Activated CD8-positive, alpha-beta T cell treated with anti-CD3 and anti-CD28 coated beads for 36 hours (primary cell): ENCODE data around the gene ARHGAP22. TPM values are rescaled to one million over a fixed set of nuclear protein-coding genes. Genes with fewer than 3 reads are reported as not detected.
A peak's percentile ranks its signal among the peaks of the same experiment; 100 is the strongest.

Experiments used
- ATAC-seq: fragments of 200-7000 bp; cut with Tn5 transposase; one replicate; pipeline ENCODE4 v1.10.0; 2021; ENCODE audit warnings: mild to moderate bottlenecking, moderate library complexity
- CTCF ChIA-PET: fragments of 350-600 bp; sonication (Branson Sonifier 250); formaldehyde crosslinking; loops from one replicate; lab custom pipeline; 2021; ENCODE audit warnings: antibody characterized with exemption; lab: Charles Lee
- POLR2A ChIA-PET: fragments of 350-600 bp; sonication (Branson Sonifier 250); formaldehyde crosslinking; loops from one replicate; lab custom pipeline; 2021; ENCODE audit warnings: antibody characterized with exemption; lab: Charles Lee
- DNase-seq: peaks from one replicate; pipeline ENCODE4 v3.0.0-alpha.2; 2020
- H3K27ac Mint-ChIP-seq: one replicate; pipeline ENCODE4 v1.8.0; 2021; ENCODE audit warnings: mild to moderate bottlenecking, mixed read lengths
- H3K27me3 Mint-ChIP-seq: one replicate; pipeline ENCODE4 v1.8.0; 2021; ENCODE audit warnings: mixed read lengths
- H3K36me3 Mint-ChIP-seq: one replicate; pipeline ENCODE4 v1.8.0; 2021; ENCODE audit warnings: low read depth, mixed read lengths
- H3K4me1 Mint-ChIP-seq: one replicate; pipeline ENCODE4 v1.8.0; 2021; ENCODE audit warnings: low read depth, mixed read lengths
- H3K4me3 Mint-ChIP-seq: one replicate; pipeline ENCODE4 v1.8.0; 2021; ENCODE audit warnings: mild to moderate bottlenecking, moderate library complexity, mixed read lengths
- H3K9me3 Mint-ChIP-seq: one replicate; pipeline ENCODE4 v1.8.0; 2021; ENCODE audit warnings: mixed read lengths
- intact Hi-C: fragments of 100-400 bp; cut with micrococcal nuclease; formaldehyde crosslinking; loops from one replicate; pipeline ENCODE4 v1.10.0; 2022
- total RNA-seq, 2 experiments: library from RNA; stranded (reverse); gene quantifications; one replicate each; pipeline ENCODE4 v1.2.3, GENCODE V29; 2021
- TF ChIP-seq, protein P1 (sequence below): fragments of 200-600 bp; IDR thresholded peaks from one replicate; pipeline ENCODE4 v1.8.0; 2022; ENCODE audit warnings: antibody characterized with exemption, mild to moderate bottlenecking

The ARHGAP22 gene
- total RNA-seq, 2 experiments from 2014 or later = not detected

DNA sequence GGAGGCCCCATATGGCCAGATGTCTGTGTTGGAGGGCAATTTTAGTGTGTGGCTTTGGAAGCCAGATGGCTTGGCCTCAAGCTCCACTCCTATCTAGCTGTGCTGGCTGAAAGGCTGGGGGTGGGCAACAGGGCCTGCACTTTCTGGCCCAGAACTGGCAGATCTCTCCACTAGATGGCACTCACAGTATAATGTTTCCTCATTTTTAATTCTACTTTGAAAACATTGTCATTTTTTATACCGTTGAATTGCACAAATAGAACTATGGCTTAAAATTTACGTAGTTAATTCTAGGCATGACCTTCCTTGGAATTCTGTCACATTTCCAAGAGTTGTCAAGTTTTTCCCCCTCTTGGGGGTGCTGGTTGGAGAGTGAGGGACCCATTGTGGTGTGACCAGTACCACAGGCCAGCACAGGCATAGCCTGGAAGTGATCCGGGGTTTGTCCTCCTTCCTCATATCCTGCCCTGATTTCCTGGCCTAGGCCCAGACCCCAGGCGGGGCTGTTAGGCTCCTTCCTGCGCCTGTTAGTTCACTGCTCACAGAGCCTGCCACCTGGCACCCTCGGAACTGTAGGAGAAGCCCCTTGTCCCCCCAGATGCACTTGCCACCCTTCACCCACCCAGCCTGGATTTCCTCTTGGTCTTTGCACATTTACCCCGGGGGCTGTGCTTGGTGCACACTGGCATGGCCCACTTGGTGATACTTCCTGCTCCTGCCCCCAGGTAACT is 52.8 kb downstream of the ARHGAP22 start:
- no peak overlapping the region for H3K27ac Mint-ChIP-seq
- H3K36me3 Mint-ChIP-seq = no peaks in the 10 kb centered on the region
- ChIA-PET POLR2A (no interaction called here), CTCF (interaction anchor here (0.6 to 8.5 kb wide), 6 partner anchors 14 to 189 kb away, joined by 3 to 86 read pairs (median 3); no protein-coding TSS in a partner anchor)
- ATAC-seq = no peak
- TF ChIP-seq, protein P1, sequence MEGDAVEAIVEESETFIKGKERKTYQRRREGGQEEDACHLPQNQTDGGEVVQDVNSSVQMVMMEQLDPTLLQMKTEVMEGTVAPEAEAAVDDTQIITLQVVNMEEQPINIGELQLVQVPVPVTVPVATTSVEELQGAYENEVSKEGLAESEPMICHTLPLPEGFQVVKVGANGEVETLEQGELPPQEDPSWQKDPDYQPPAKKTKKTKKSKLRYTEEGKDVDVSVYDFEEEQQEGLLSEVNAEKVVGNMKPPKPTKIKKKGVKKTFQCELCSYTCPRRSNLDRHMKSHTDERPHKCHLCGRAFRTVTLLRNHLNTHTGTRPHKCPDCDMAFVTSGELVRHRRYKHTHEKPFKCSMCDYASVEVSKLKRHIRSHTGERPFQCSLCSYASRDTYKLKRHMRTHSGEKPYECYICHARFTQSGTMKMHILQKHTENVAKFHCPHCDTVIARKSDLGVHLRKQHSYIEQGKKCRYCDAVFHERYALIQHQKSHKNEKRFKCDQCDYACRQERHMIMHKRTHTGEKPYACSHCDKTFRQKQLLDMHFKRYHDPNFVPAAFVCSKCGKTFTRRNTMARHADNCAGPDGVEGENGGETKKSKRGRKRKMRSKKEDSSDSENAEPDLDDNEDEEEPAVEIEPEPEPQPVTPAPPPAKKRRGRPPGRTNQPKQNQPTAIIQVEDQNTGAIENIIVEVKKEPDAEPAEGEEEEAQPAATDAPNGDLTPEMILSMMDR = peak; percentile 70
- no peaks in the 10 kb centered on the region for H3K27me3 Mint-ChIP-seq
- DNase-seq = peak; percentile 54
- H3K4me3 Mint-ChIP-seq = no peak overlapping the region
- intact Hi-C loops = loop anchor here (2.0 kb wide), 1 partner anchor 105 kb away; no protein-coding TSS in a partner anchor
- no peaks in the 10 kb centered on the region for H3K9me3 Mint-ChIP-seq
- H3K4me1 Mint-ChIP-seq = no peaks in the 10 kb centered on the region

DNA sequence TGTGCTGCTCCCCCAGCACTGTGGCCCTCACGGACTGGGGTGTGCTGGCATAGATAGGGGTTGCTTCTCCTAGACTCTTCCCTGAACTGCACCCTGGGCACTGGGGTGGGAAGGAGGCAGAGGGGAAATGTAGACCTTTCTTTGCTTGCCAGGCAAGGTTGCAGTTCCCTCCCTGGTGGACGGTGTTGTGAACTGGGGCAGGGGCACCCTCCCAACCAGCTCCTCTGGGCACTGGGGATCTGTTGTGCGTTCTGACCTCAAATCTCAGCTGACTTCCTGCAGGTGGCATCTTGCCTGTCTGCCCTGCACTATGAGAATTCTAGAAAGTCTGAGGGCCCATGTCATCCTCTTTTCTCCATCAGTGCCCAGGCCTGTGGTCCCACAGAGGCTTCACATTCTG is 53.9 kb downstream of the ARHGAP22 start:
- H3K27me3 Mint-ChIP-seq = no peaks in the 10 kb centered on the region
- no peak overlapping the region for H3K4me3 Mint-ChIP-seq
- POLR2A ChIA-PET = no interaction called here
- H3K4me1 Mint-ChIP-seq = no peaks in the 10 kb centered on the region
- H3K36me3 Mint-ChIP-seq = no peaks in the 10 kb centered on the region
- CTCF ChIA-PET = interaction anchor here (2.4 to 8.5 kb wide), 2 partner anchors 106 to 188 kb away, joined by 7 to 86 read pairs; no protein-coding TSS in a partner anchor
- TF ChIP-seq, protein P1 = no peak
- H3K27ac Mint-ChIP-seq = no peak overlapping the region
- ATAC-seq = no peak
- H3K9me3 Mint-ChIP-seq = no peaks in the 10 kb centered on the region
- intact Hi-C loops = no loop called here
- DNase-seq = no peak

DNA sequence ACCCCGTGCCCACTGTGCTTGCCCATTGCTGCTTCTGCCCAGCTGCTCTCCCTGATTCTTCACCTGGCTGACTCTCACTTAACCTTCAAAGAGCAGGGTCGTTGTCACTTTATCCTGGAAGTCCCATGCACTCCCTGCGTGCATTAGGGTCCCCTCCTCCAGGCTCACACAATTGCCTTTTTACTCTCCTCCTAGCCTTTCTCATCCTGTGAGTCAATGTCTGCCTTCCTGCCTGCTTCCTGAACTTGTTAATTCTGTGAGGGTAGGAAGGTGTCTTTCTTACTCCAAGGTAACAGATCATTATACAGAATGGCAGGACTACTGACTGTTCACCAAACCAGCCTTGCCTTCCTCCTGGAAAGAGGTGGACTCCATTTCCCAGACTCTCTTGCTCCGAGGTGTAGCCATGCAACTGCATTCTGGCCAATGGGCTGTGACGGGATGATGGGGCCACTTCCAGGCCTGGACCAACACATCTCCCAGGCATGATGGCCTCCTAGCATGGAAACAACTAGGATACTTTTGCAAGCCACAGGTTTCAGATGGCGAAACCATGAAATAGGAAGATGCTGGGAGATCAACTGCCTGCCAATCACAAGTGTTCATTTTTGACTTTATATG is 54.7 kb downstream of the ARHGAP22 start:
- Mint-ChIP-seq H3K9me3 (no peaks in the 10 kb centered on the region), H3K4me1 (no peaks in the 10 kb centered on the region), H3K4me3 (no peak overlapping the region), H3K27me3 (no peaks in the 10 kb centered on the region), H3K36me3 (no peaks in the 10 kb centered on the region), H3K27ac (no peak overlapping the region)
- intact Hi-C loops = no loop called here
- POLR2A ChIA-PET = no interaction called here
- DNase-seq = no peak
- no peak for ATAC-seq
- TF ChIP-seq, protein P1 = no peak
- CTCF ChIA-PET = interaction anchor here (8.5 kb wide), 1 partner anchor 107 kb away, joined by 86 read pairs; no protein-coding TSS in a partner anchor

DNA sequence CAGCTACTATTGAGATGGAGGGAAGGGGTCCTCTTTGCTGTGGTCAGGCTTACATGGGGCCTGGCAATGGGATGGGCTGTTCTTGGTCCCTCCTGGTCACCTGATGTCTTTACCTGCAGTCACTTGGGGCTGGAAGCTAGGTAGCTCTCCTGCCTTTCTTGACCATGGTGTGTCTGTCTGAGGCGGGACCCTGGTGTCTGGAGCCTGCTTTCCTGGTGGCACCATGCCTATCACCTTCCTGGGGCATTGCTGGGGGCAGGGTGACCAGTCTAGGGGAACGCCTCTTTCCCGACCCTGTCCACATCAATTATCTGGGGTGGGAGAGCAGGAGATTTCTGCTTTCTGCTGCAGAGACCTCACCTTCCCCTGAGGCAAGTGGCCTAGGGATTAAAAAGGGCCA is 55.6 kb downstream of the ARHGAP22 start:
- H3K4me1 Mint-ChIP-seq = no peaks in the 10 kb centered on the region
- TF ChIP-seq, protein P1 = no peak
- H3K27ac Mint-ChIP-seq = no peak overlapping the region
- DNase-seq (no peak), ATAC-seq (no peak)
- H3K36me3 Mint-ChIP-seq = no peaks in the 10 kb centered on the region
- ChIA-PET CTCF (interaction anchor here (1.0 to 8.5 kb wide), 2 partner anchors 19 to 108 kb away, joined by 3 to 86 read pairs; no protein-coding TSS in a partner anchor), POLR2A (interaction anchor here (0.6 kb wide), 1 partner anchor 41 kb away, joined by 3 read pairs; no protein-coding TSS in a partner anchor)
- intact Hi-C loops = no loop called here
- no peaks in the 10 kb centered on the region for H3K9me3 Mint-ChIP-seq
- no peak overlapping the region for H3K4me3 Mint-ChIP-seq
- H3K27me3 Mint-ChIP-seq = no peaks in the 10 kb centered on the region
